Stimulated activated CD4-positive, alpha-beta T cell treated with anti-CD3 and anti-CD28 coated beads, TNF-alpha, amount 100 ng/mL, for 48 hours (primary cell): ENCODE data around the gene TMCC3.
"Not testable (repeated sequence)": the region's sequence is repeated elsewhere in the genome, so short reads cannot be mapped to it uniquely, and the experiment has no call there.

Experiments used
- DNase-seq, 3 donors: peaks; one replicate each; pipeline ENCODE4 v3.0.0-alpha.2; 2020; ENCODE audit warnings: low read depth in 3 of 3

Gene TMCC3

DNA sequence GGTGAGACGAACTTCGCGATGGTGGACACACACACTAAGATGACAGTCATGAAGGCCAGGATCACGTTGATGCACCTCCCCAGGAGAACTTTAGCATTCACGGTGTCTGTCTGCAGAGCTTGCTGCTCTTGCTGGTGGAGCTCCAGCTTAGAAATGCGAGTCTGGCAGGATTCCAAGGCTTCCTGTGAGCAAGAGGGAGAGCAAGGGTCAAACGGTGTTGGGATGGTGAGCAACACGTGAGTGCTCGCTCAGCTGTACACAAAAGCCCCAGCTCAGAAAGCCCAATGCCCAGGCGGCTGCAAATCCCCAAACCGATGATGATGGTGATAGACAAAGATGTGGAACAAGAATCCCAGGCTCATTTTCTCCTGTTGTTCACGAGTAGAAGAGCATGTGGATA is 78.8 kb downstream of the TMCC3 start:
- DNase-seq = no peak

DNA sequence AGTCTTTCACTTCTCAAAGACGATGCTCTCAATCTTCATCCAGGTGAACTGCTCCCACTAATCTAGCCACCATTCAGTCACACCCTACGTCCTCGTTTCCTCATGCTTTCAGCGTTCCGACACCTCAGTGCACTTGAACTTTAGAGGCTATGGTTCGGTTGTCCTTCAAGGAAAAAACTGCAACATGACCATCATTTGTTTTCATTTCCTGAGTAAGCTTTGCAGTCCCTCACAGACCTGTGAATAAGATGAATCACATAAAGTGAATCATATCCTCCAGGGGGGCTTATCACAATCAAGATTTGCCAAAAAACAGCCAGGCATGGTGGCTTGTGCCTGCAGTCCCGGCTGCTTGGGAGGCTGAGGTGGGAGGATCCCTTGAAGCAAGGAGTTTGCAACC is 80.2 kb downstream of the TMCC3 start:
- no peak for DNase-seq

DNA sequence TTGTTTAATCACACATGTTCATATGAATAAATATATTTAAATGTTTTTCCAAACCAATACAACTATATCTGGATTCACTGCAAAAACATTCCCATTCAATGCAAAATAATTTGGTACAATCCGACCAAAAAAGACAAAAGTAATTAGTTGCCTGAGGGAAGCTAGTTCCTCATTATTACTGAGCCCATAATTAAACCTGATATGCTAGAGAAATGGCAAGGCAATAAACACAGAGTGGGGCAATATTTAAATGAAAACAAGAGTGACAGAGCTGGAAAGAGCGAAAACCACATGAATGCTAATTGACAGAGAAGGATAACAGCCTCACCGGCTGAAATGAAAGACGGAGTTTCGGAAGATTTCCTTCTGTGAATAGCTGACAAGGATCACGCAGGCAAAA is 82.6 kb downstream of the TMCC3 start:
- no peak for DNase-seq

DNA sequence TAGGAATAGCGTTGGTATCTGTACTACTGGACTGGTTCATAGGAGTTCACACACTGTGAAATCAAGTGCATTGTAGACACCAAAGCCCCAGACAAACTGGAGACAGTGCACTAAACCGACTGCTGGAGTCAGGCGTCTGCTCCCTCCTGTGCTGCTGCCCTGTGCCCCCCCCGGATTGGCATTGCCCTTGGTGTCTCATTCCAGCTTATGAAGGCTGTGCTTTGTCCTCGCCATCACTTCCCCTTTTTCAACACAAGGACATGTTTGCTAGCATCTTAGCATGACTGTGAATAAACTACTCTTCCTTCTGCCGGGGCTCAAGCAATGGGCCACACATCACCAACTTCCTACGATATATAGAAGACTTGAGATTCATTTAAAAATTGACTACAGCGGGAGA is 84.0 kb downstream of the TMCC3 start:
- DNase-seq = no peak

DNA sequence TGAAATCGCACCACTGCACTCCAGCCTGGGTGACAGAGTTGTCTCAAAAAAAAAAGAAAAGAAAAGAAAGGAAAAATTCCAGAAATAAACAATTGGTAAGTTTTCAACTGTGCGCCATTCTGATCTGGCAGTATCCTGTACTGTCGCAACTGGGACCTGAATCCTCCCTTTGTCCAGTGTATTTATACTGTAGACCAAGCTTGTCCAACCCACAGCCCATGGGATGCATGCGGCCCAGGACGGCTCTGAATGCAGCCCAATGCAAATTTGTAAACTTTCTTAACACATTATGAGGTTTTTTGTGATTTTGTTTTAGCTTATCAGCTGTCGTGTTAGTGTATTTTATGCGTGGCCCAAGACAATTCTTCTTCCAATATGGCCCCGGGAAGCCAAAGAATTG is 84.7 kb downstream of the TMCC3 start:
- DNase-seq = no peak

GRCh38 chr12:94563286-94563685 is 87.1 kb downstream of the TMCC3 start:
- DNase-seq = no peak

GRCh38 chr12:94561943-94562411 is 88.4 kb downstream of the TMCC3 start:
- DNase-seq = no peak

DNA sequence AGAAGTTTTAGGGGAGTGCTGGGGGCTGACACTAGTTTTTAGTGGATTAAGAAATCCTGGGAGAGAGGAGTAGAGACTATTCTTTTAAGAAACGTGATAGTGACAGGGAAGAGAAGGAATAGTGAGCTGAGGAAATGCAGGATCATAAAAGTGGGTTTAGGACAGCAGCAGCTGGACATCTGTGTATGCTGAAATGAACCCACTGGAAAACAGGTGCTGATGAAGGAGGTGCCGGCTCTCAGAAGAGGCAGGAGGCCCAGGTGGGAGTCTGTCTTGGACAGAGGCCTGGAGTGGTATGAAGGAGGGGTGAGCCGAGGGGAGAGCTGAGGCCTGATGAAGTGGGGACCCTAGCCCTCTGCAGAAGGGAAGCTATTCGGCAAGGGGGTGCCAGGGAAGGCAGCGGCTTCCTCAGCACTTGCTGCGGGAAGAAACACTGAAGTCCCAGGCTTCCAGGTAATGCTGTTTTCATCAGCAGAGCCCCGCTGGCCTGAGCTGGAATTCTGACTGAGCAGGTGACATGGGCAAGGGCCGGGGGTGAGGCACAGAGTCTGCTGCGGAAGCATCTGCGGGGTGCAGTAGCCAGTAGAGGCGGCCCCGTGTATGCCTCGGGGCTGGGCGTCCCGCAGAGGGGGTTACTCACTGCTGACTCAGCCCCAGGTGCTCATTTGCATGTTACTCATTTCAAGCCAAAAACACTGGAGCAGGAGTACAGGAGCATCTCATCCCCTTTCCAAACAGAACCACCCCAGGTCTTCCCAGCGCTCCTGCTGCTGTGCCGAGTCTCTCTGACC is 89.7 kb downstream of the TMCC3 start:
- peak in 1 of 3 donors; percentile 9 for DNase-seq

GRCh38 chr12:94558612-94559011 is 91.7 kb downstream of the TMCC3 start:
- DNase-seq = no peak

DNA sequence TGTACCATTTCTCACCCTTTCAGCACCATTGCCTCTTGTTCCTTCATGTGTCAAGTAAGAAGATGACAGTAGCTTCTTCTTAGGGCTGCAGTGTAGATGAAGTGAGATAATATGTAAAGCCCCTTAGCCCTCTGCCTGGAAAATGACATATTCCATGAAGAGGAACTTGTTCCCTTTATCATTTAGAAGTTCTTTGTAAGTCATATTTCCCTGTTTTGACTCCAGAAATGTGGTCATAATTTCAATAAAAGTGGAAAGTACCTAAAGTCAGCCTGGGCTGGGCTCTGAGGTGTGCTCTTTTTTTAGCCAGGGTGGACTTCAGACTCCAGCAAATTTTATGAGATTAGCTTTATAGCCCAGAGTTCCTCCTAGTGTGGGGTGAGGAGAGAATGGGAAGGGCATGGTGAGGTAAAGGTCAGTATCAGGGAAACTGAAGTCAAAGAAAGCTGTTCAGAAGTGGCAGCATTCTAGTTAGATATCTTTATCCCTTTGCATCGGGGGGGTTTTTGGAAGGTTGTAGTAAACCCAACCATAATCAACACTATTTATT is 92.5 kb downstream of the TMCC3 start:
- DNase-seq = no peak

- no peak for DNase-seq
Measured at GRCh38 chr12:94555687-94556086, 94.7 kb downstream of the TMCC3 start.

GRCh38 chr12:94553875-94554274 is 96.5 kb downstream of the TMCC3 start:
- DNase-seq = no peak

DNA sequence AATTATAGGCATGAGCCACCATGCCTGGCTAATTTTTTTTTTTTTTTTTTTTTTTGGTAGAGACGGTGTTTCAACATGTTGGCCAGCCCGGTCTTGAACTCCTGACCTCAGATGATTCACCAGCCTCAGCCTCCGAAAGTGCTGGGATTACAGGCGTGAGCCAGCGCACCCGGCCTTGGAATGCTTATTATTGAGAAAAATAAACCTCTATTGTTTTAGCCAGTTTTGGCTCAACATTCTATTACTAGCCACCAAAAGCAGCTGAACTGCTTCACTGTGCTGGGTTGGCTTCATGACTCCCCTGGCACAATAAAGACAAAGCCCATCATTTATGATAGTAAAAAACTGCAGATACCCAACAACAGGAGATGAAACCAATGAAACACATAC is 97.2 kb downstream of the TMCC3 start:
- DNase-seq = no peak

DNA sequence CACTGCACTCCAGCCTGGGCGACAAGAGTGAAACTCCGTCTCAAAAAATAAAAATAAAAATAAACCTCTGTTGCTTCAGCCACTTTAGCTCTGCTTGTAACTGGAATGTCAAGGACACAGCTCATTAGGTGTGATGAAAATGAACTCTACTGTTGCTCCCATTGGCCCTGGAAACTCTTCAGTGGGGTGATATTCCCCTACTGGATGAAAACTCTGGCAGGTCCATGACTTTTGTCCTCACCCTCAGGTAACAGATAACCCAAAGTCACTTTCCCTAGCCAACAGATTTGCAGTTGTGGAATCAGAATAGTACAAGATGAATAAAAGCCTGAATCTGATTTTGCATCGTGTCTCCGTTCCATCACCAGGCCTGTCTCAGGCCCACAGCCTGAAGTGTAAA is 98.5 kb downstream of the TMCC3 start:
- no peak for DNase-seq

DNA sequence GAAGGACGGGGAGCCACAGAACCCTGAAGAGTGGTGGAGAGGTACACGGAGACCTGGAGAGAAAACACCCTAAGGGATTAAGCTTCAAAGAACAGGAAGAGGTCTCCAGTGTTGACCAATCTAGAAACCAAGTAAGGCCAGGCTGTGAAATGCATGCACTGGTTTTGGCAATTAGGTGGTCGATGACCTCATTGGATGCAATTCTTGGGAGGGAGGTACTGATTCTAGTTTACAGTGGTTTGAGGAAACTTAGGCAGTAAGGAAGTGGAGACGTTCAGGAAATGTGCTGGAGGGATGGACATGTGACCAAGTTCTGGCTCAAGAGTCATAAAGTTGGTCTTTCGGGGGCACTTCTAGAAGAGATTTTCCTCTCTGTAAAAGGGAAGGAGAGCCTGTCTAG is 99.4 kb downstream of the TMCC3 start:
- no peak for DNase-seq

- not testable (repeated sequence) for DNase-seq
Measured at GRCh38 chr12:94548833-94549232, 101.5 kb downstream of the TMCC3 start.

DNA sequence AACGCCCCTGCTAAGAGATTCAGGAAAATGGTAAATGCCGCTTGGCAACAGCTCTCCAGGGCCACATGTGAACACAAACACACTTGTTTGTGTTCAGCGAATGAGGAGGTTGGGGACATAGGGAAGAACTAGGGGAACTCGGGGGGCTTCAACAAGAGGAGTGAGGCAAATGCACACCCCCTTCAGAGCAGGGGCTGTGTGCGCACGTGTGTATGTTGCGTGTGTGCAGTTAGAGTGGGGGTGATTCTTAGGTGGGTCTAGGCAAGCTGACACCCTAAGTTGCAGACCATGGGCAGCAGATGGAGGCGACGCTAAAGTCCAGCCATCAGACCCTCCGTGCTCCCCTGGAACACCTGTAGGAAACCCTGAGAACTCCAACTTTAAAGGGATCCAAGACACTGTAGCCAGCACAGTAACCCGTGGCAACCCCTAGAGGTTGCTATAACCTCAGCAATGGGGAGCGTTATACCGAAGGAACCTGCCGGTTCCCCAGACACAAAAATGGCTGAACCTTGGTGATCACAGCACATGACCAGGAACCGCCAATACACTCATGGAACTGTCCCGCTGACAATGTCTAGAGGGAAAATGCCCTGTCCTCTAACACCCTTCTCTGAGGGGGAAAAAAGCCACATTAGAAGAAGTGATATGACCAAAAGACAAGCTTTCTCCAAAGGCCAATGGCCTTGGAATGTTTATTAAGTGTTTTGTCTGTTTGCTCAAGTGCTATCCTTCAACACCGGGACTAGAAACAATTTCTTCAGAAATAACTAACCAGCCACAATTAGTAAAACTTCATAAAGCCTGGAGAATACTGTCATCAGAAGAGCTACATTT is 104.2 kb downstream of the TMCC3 start:
- DNase-seq = no peak

GRCh38 chr12:94544355-94544754 is 106.0 kb downstream of the TMCC3 start:
- DNase-seq = no peak

DNA sequence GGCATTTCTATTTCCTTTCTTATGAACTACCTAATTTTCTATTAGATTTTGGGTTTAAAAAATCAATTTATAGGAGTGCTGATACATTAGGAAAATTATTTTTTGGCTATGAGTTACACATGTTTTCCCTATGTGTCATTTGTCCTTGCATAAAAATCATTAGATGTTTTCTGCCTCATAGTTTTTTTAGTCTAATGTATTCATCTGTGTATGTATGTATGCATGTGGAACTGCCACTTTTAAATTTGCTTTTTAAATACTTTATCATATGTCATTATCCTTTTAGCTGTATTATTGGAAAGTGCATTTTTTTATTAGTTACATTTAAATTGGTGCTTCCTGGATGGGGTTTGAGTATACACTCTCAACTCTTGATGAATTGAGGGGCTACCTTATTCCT is 112.0 kb downstream of the TMCC3 start:
- no peak for DNase-seq

DNA sequence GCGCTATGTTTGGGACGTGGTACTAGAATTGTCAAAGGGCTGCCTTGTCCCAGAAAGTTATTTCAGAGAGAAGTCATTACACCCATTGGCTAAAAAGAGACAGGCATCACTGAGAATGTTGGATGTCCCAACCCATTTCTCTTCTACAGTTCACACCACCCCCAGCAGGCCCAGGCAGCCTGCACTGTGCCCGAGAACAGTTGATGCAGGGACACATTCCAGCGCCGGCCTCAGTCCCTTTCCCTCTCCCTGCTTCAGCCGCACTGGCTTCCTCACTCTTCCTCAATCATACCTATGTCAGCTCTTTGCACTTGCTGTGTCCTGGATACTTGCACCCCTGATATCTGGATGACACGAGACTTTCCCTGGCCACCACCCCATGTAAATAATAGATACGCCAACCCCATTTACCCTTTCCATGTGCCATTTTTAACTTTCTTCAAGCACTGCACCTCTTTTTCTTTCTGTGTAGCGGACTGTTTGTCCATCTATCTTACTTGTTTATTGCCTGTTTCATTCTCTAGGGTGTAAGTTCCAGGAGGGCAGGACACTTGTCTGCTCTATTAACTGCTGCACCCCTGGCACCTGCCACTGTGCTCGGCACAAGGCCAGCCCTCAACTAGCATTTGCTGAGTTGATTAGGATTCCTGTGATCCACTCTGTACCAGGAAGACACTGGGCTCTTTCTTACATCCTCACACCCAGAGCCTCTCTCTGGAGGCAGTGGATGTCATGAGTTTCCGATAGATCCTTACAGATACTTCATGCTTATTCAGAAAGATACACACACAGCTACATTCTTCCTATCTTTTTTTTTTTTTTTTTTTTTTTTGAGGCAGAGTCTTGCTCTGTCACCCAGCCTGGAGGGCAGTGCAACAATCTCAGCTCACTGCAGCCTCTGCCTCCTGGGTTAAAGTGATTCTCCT is 114.1 kb downstream of the TMCC3 start:
- no peak for DNase-seq

GRCh38 chr12:94535510-94535921 is 114.8 kb downstream of the TMCC3 start:
- no peak for DNase-seq
